Globus pallidus (tissue), 1 donor: ENCODE data around the gene TCEAL4.
"Not testable (repeated sequence)": the region's sequence is repeated elsewhere in the genome, so short reads cannot be mapped to it uniquely, and the experiment has no call there.

Source experiments
- DNase-seq: peaks from one replicate; pipeline ENCODE4 v3.0.0-alpha.2; 2015; ENCODE audit warnings: low spot score

Gene TCEAL4

DNA sequence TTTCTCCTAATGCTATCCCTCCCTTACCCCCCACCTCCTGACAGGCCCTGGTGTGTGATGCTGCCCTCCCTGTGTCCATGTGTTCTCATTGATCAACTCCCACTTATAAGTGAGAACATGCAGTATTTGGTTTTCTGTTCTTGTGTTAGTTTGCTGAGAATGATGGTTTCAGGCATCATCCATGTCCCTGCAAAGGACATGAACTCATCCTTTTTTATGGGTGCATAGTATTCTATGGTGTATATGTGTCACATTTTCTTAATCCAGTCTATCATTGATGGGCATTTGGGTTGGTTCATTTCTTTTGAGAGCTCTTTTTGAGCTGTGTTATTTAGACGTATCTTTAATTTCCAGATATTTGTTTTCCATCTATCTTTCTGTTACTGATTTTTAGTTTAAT is 7.0 kb downstream of the TCEAL4 start:
- DNase-seq, result not testable (repeated sequence)

DNA sequence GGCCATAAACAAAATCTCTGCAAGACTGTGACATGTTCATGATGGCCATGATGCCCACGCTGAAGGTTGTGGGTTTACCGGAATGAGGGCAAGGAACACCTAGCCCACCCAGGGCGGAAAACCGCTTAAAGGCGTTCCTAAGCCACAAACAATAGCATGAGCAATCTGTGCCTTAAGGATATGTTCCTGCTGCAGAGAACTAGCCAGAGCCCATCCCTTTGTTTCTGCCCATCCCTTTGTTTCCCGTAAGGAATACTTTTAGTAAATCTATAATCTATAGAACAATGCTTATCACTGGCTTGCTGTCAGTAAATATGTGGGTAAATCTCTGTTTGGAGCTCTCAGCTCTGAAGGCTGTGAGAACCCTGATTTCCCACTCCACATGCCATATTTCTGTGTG is 9.9 kb downstream of the TCEAL4 start:
- not testable (repeated sequence) for DNase-seq

DNA sequence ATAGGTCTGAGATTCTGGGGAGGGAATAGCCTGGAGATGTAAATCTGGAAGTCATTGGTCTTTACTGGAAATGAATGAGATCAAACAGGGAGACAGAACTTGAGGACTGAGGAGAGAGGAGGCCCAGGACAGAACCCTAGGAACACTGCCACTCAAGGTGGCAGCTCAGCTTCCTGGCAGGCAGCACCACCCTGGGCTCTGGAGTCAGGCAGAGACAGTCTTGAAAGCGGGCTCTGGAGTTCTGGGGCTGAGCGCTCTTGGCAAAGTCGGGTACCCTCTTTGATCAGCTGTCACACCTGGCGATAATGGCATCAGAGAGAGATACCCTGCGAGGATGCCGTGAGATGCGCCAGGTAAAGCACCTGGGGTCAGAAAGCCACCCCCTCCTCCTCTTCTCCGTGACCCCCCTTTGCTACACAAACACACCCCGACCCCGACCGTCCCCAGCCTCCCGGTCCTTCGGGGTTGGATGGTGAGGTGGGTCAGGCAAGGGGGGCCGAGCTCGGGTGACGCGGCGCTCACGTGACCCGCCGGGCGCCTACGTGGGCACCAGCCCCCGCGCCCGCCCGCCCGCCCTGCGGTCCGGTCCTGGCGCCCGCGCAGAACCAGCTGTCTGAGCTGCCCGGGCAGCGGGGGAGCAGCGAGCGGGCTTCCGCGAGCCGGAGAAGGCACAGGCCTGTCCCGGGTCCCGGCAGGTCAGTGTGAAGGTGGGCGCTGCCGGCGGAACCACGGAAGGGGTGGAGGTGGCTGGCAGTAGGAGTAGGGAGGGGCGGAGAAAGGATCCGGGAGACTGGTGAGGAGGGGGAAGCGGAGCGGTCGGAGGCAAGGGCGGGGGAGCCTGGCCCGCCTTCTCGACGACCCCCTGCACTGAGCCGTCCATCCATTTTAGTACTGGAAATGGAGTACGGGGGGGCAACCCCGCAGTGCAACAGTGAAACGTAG is 22.3 kb downstream of the TCEAL4 start, which contains the start of gene TCEAL3:
TSS of gene TCEAL3 (plus strand) at position 600 of the 942 bp plus-strand sequence. CDS start 1,102 bp downstream, outside the sequence.
- peak; percentile 58 for DNase-seq

DNA sequence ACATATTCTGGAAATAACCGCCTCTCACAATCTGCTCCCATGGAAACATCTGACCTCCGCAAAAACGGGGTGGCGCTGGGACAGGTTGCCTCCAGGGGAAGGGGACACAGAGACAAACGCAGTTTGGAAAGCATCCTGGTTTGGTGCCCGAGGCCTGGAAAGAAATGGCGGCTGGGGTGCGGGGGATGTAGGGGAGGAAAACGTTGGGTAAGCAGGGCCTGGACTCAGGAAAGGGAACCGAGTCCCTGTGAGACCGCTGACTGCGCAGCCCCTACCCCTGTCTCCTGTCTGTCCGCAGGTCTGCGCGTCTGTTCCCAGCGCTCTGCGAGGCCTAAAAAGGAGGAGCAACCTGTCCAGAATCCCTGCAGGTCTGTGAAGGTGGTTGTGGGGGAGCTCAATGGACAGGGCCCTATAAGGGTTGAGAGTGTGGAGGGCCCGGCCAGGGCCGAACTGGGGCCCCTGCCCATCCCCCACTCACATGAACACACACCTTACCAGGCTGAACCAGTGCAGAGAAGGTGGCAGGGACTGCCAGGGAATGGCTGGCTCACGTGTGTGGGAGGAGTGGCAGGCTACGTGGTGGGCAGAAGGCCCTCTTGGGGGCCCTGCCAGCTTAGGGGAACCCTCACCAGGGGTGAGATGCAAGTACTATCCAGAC is 23.1 kb downstream of the TCEAL4 start:
- DNase-seq, result no peak

DNA sequence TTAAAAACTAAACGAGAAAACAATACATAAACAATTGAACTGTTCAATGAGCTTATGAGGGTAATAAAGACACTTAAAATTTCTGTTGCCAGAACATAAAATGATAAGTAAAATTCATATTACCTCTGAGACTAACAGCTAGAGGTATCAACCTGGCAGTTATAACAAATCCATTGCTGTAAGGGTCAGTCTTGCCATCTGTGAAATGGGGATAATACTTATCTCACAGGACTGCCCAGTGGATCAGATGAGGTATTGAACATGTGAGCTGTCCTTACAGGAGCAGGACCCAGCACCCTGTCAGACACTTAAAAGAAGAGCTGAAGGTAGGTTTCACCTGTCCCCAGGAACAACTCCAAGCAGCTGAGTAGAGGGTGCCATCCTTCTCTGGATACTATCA is 25.0 kb downstream of the TCEAL4 start:
- no peak for DNase-seq

DNA sequence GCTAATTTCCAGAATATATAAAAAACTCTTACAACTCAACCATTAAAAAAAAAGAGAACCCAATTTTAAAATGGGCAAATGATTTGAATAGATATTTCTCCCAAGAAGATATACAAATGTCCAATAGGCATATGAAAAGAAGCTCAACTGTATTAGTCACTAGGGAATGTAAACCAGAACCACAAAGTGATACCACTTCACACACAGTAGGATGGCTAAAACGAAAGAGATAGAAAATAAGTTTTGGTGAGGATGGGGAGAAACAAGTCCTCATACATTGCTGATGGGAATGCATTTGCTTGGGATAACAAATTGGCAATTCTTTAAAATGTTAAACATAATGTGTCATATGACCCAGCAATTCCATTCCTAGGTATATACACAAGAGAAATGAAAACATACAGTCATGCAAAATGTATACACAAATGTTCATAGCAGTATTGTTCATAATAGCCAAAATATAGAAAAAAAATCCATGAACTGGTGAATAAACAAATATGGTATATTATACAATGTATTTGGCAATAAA is 28.1 kb downstream of the TCEAL4 start:
- no peak for DNase-seq

DNA sequence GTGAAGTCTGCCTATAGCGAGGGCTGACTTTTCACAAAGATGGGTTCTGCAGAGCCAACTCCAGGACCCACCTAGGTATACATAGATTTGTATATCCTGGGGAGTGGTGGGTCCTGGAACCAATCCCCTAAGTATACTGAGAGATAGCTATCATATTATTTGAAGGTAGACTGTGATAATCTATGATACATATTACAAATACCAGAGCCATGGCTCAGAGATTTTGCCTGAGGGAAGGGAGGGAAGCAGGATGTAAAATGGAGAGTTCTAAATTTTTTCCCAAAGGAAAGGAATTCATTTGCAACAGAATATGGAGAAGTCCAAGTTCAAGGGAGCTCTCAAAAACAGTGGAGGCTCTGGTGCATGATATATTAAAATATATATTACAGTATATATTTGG is 29.7 kb downstream of the TCEAL4 start:
- DNase-seq, result no peak

DNA sequence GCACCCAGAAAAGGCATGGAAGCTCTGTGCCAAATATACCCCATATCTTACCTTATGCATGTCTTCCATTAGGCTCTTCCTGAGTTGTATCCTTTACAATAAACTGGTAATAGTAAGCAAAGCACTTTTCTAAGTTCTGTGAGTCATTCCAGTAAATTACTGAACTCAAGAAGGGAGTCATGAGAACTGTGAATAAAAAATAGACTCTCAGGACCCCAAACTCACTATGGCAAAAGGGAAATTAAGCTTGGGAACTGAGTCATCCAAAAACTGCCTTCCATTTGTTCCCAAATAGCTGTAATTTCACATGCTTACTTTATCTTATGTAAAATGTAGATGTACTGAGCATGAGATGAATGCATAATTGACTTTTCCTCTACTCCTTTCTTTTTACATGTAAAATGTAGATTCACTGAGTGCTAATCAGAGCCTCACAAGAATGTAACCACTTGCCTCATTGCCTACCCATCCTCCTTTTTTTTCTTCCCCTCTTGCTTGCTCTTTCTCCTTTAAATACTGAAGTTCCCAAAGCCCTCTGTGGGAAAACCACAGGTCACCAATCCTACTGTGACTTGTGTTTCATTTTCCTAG is 30.6 kb downstream of the TCEAL4 start:
- DNase-seq, result no peak

DNA sequence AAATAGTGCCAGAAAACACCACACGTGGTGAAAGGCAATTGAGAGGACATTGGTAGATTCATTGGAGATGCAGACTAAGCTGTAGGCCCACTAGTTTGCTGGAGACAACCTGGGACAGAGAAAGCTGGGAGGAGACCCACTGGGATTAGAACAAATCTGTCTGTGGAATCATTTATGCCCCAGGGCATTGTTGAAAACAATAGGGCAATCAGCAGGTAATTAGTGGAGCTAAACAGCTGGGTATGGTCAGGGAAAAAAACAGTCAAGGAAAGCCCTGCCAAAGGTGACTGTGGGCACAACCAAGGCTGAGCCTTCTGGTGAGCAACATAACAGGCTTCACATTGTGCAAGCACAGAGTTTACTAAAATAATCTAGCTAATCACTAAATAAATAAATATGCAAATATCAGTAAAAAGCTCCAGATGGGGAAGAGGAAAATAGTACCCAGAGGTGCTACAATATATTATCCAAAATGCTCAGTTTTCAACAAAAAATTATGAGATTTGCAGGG is 31.4 kb downstream of the TCEAL4 start:
- no peak for DNase-seq

DNA sequence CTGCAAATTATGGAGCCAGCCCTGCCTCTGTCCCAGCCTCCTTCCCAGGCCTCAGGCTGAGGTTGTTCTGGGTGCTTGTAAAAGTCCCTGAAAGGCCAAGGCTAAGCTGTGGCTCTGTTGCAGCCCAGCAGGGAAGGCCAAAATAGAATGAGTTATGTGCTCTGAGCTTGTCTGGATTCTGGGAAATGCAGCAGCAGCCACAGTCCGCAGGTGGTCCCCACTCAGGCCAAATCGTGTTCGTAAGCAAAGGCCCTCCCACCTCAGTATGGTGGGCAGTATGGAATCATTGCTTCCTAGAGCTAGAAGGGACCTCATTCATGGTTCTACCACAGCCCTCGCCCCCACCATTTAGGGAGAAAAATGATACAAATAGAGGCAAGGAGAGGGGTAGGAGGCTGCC is 38.8 kb downstream of the TCEAL4 start:
- DNase-seq, result no peak

DNA sequence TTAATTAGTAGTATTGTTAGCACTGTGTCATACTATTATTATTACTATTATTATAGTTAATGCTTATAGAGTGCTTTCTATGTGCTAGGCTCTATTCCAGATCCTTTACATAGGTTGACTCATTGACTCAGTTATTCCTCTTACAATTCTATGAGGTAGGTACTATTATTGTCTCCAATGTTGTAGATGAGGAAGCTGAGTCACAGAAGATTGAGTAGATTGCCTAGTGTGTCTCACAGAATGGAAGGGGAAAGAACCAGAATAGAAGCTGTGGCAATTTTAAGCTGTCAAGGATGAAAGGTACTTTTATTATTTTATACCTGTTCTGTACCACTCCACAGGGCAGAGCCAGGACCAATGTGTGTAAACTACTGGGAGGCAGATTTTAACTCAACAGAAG is 41.5 kb downstream of the TCEAL4 start:
- no peak for DNase-seq

DNA sequence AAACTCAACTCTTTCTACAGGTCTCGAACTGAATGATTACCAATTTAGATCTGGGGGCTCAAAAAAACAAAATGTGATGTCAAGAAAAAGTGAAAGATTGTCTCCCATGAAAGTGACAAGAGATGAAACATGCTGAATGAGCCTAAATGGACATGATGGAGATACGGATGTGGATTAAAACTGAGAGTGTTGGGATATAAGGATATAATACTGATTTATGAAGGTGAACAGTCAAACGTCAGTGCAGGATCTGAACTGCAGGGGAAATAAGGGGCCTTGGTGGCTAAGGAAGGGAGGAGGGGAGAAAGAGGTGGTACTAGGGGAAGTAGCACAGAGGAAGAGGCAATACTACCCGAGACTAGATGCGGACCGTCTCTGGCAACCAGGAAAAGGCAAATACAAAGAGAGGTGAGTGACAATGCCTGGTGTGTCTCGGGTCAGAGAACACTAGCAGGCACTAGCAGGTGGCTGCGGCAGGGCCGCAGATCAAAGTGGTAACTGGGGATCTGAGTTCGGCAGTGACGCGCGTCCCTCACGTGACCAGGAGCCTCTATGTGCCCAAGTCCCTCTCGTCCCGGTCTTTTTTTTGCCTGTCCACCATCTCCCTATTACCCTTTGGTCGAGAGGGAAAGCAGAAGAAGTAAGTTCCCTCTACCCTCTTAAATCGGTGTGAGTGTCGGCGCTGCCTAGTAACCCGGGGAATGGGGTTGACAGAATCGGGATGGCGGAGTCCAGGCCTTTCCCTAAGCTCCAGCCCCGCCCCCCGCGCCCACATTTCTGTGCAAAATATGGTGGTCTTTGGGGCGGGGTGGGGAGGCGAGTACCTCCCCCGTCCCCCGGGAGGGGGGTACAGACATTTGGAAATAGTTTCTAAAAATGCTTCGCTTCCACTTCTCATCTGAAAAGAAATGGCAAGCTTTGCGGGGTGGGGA is 43.3 kb downstream of the TCEAL4 start, which contains the start of gene TCEAL1:
TSS of gene TCEAL1 (plus strand) at position 590 of the 932 bp plus-strand sequence. CDS start 942 bp downstream, outside the sequence.
- peak; percentile 78 for DNase-seq

DNA sequence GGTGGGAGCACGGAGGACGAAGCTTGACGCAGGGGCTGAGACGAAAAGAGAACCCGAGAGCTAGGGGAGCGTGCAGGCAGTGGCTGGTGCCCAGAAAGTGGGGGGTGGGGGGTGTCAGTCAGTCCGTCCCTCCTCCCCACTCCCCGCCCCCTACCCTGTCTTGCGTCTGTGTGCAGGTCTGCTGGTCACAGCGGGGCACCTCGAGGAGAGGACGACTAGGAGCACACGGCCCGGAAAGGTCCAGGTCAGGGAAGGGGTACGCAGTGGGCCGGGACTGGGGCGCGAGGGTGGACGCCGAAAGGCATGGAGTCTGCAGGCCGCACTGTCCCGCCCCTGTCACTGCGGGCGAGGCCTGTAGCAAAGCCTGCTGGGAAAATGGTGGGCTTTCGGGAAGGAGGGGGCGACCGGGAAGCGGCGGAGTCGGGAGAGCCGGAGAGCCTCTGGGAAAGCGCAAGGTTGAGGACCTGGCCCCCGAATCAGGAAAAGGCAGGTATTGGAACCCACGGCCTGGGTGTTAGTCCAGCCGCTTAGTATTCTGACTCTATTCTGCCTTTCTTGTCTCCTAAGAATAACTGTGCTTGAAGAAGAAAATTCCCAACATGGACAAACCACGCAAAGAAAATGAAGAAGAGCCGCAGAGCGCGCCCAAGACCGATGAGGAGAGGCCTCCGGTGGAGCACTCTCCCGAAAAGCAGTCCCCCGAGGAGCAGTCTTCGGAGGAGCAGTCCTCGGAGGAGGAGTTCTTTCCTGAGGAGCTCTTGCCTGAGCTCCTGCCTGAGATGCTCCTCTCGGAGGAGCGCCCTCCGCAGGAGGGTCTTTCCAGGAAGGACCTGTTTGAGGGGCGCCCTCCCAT is 44.2 kb downstream of the TCEAL4 start:
- DNase-seq, result peak; percentile 75

DNA sequence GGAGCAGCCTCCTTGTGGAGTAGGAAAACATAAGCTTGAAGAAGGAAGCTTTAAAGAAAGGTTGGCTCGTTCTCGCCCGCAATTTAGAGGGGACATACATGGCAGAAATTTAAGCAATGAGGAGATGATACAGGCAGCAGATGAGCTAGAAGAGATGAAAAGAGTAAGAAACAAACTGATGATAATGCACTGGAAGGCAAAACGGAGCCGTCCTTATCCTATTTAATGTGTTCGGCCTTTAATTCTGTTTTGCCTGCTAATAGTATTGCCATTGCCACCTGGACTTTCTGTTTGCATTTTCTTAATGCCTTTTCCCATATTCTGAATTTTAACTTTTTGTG is 44.8 kb downstream of the TCEAL4 start:
- DNase-seq, result no peak

DNA sequence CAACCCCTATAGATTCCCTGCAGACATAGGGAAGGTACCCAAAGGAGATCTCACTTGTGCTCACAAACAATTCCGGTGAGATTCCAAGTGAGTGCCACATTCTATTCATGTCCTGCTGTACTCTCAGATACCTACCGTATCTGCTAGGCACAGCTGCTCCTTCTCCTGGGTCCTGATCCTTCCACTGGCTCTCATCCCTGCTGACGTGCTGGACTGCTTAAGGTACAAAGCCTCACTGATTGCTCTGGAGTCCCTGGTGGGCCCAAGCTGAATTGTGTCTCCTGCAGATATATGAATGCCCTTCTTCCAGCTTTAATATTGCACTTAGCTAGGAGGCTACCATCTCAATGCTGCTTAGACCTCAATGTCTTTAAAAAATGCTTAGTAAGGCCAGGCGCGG is 45.8 kb downstream of the TCEAL4 start:
- DNase-seq, result no peak

DNA sequence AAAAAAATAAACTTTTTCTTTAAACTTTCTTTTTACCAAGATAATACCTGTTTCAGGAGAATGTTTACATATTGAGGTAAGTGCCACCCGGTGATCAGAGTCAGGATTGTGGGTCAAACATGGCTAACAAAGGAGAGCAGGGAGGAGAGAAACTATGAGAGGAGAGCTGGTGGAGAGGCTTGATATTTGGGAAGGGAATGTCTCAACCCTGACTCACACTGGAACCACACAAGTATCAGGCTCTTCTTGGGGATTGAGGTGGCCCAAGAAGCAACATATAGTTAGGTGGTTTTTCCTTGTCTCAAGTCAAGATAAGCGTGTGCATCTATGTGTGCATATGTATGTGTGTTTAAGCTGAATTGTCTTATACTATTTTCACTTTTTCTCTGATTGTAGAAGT is 50.1 kb downstream of the TCEAL4 start:
- no peak for DNase-seq
